ENCODE results near the gene NR4A1. TPM values are rescaled to one million over a fixed set of nuclear protein-coding genes. Genes with fewer than 3 reads are reported as not detected.

NR4A1 gene
- total and polyA plus RNA-seq, 9 of the 15 experiments (the other 6 are each of a cell fraction or from before 2014, with no cell fraction given), result 0.07 to 4.7 (median 1.9) TPM; not detected in 1

- WGBS (ENCODE audit: insufficient coverage, low coverage, missing lambda C conversion rate), result 11% methylated on average over 11 of the region's 13 CpGs
- intact Hi-C loops (cut with micrococcal nuclease) (no loop called here), in situ Hi-C loops (cut with MboI) (loop anchor here (25.0 kb wide), 1 partner anchor 607 kb away; the partner anchor contains the start of gene SLC4A8)
- ChIA-PET CTCF (ENCODE audit: low intra/inter-chr PET ratio) (interaction anchor here (0.7 to 2.3 kb wide), 3 partner anchors 15 to 124 kb away, joined by 3 to 32 read pairs (median 6); no protein-coding TSS in a partner anchor), POLR2A (interaction anchor here (0.6 to 2.8 kb wide), 3 partner anchors 10 to 1758 kb away, joined by 3 to 13 read pairs (median 5); no protein-coding TSS in a partner anchor)
- BruUV-seq (replicated peaks), result no TSS peak
- no peak for ATAC-seq
- H3K36me3 ChIP-seq (ENCODE audit: control insufficient read depth, insufficient read depth, low read length), result no peaks in the 10 kb centered on the region
- no peak overlapping the region for H3K4me3 ChIP-seq
- H4K20me1 ChIP-seq (replicated peaks; ENCODE audit: control insufficient read depth, insufficient read depth, low read length), result no peaks in the 10 kb centered on the region
- peak overlapping the region in 1 of 2 experiments; percentile 45; a peak in 1 of 4 replicates for H3K9ac ChIP-seq (ENCODE audit: insufficient read depth in 1 of 2, low read depth in 2 of 2, low read length in 2 of 2)
- DNase-seq (ENCODE audit: extremely low read depth in 1 of 4, low spot score in 3 of 4), result no peak
- no peak overlapping the region for H2AFZ ChIP-seq (ENCODE audit: low read depth, low read length)
- no peaks in the 10 kb centered on the region for H3K9me3 ChIP-seq (replicated peaks; ENCODE audit: control insufficient read depth, insufficient read depth, low read depth, low read length)
- no peaks in the 10 kb centered on the region; a peak in 1 of 5 replicates for H3K27me3 ChIP-seq (ENCODE audit: control insufficient read depth in 2 of 2, insufficient read depth in 2 of 2, low read length in 2 of 2)
- TF ChIP-seq EGR1 (conservative IDR thresholded peaks at IDR 0.05) (0 out of 2 replicates have a peak, but pooled peaks have one; percentile 11), HOXB6 (CRISPR knock-in tag; IDR thresholded peaks at IDR 0.05; ENCODE audit: borderline replicate concordance) (no peak)
- H3K4me2 ChIP-seq (ENCODE audit: insufficient read depth, low read length), result no peak overlapping the region
- H3K9me1 ChIP-seq (ENCODE audit: control insufficient read depth, insufficient read depth, low read length), result no peaks in the 10 kb centered on the region
- no peaks in the 10 kb centered on the region for H3K79me2 ChIP-seq (ENCODE audit: control insufficient read depth, insufficient read depth, low read length)
- peaks cover 0 to 17% of the 10 kb centered on the region in 2 experiments; a peak in 3 of 5 replicates for H3K4me1 ChIP-seq (replicated peaks in 1 of 2; ENCODE audit: control insufficient read depth in 2 of 2, insufficient read depth in 2 of 2, low read length in 2 of 2)
- H3K27ac ChIP-seq (ENCODE audit: extremely low read depth, low read depth, low read length), result no peak overlapping the region
- FAIRE-seq, result no peak
Observed at GRCh38 chr12:52019113-52019770, 32.0 kb upstream of the NR4A1 start.

Data from K562 (cell line).